Loucy (cell line): ENCODE results near the gene POLR1H.

ENCODE experiments used
- H2AFZ ChIP-seq: fragments of 200-600 bp; sonication (generic); 2 replicates; pipeline ENCODE4 v1.6.0; 2016; ENCODE audit warnings: antibody characterized with exemption, mild to moderate bottlenecking, low read length, moderate library complexity
- H3F3A ChIP-seq: fragments of 200-600 bp; 2 replicates; pipeline ENCODE4 v1.6.0; 2016; ENCODE audit warnings: antibody characterized with exemption, low read depth, mild to moderate bottlenecking
- H3K27me3 ChIP-seq: fragments of 200-600 bp; sonication (generic); 2 replicates; pipeline ENCODE4 v1.6.1; 2014; ENCODE audit warnings: low read length, mild to moderate bottlenecking; ENCODE audit not compliant: insufficient read depth, poor library complexity, severe bottlenecking
- H3K36me3 ChIP-seq: fragments of 200-600 bp; sonication (generic); 2 replicates; pipeline ENCODE4 v1.6.1; 2016; ENCODE audit warnings: low read length; ENCODE audit not compliant: insufficient read depth
- H3K4me1 ChIP-seq: fragments of 200-600 bp; sonication (generic); 2 replicates; pipeline ENCODE4 v1.5.1; 2014; ENCODE audit warnings: low read length, mild to moderate bottlenecking; ENCODE audit not compliant: insufficient read depth, poor library complexity, severe bottlenecking
- H3K4me2 ChIP-seq: fragments of 200-600 bp; sonication (generic); 2 replicates; pipeline ENCODE4 v1.6.0; 2014; ENCODE audit warnings: antibody characterized with exemption, low read length, low read depth, mild to moderate bottlenecking; ENCODE audit not compliant: poor library complexity, severe bottlenecking
- H3K4me3 ChIP-seq: fragments of 200-600 bp; sonication (generic); 2 replicates; pipeline ENCODE4 v1.5.1; 2014; ENCODE audit warnings: low read length, mild to moderate bottlenecking, mixed read lengths; ENCODE audit not compliant: poor library complexity, severe bottlenecking
- H3K79me2 ChIP-seq: fragments of 200-600 bp; sonication (generic); 2 replicates; pipeline ENCODE4 v1.6.1; 2014; ENCODE audit warnings: low read length; ENCODE audit not compliant: insufficient read depth
- H3K9ac ChIP-seq: fragments of 200-600 bp; sonication (generic); 2 replicates; pipeline ENCODE4 v1.6.0; 2014; ENCODE audit warnings: mild to moderate bottlenecking, low read depth, low read length, moderate library complexity; ENCODE audit not compliant: poor library complexity, severe bottlenecking
- H3K9me2 ChIP-seq: fragments of 200-600 bp; sonication (generic); replicated peaks from 2 replicates; pipeline ENCODE4 v1.6.1; 2016; ENCODE audit warnings: low read depth, low read length, mixed read lengths
- H3K9me3 ChIP-seq: fragments of 200-600 bp; sonication (generic); 2 replicates; pipeline ENCODE4 v1.6.1; 2014; ENCODE audit warnings: mild to moderate bottlenecking, antibody characterized with exemption, low read length, low read depth; ENCODE audit not compliant: insufficient read depth
- H4K20me1 ChIP-seq: fragments of 200-600 bp; sonication (generic); 2 replicates; pipeline ENCODE4 v1.6.0; 2014; ENCODE audit warnings: antibody characterized with exemption, low read length, mild to moderate bottlenecking; ENCODE audit not compliant: insufficient read depth, poor library complexity, severe bottlenecking
- EZH2phosphoT487 ChIP-seq: fragments of 200-600 bp; IDR thresholded peaks from 2 replicates; pipeline ENCODE4 v1.6.1; 2018; ENCODE audit warnings: antibody characterized with exemption, mild to moderate bottlenecking, moderate library complexity, borderline replicate concordance
- TF ChIP-seq, protein P1 (sequence below): fragments of 200-600 bp; sonication (generic); conservative IDR thresholded peaks from 2 replicates; pipeline ENCODE4 v1.5.1; 2014; ENCODE audit warnings: mild to moderate bottlenecking, antibody characterized with exemption, low read length

The POLR1H gene

DNA sequence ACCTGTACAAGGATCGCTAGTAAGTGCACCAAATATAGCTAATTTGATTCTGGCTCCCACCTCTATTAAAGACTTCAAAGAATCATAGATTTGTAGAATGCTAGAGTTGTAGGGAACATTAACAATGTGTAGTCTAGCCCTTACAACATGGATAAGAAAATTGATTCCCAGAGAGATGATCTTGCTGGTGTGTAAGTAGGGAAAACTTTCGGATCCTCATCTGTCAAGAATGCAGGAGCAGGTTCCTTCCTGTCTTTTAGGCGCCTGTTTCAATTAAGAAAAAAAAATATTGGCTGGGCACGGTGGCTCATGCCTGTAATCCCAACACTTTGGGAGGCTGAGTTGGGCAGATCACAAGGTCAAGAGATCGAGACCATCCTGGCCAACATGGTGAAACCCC lies 26.8 kb downstream of the POLR1H start:
- TF ChIP-seq EZH2phosphoT487: no peak
- TF ChIP-seq, protein P1, sequence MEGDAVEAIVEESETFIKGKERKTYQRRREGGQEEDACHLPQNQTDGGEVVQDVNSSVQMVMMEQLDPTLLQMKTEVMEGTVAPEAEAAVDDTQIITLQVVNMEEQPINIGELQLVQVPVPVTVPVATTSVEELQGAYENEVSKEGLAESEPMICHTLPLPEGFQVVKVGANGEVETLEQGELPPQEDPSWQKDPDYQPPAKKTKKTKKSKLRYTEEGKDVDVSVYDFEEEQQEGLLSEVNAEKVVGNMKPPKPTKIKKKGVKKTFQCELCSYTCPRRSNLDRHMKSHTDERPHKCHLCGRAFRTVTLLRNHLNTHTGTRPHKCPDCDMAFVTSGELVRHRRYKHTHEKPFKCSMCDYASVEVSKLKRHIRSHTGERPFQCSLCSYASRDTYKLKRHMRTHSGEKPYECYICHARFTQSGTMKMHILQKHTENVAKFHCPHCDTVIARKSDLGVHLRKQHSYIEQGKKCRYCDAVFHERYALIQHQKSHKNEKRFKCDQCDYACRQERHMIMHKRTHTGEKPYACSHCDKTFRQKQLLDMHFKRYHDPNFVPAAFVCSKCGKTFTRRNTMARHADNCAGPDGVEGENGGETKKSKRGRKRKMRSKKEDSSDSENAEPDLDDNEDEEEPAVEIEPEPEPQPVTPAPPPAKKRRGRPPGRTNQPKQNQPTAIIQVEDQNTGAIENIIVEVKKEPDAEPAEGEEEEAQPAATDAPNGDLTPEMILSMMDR: no peak
- Histone ChIP-seq H3K27me3 (no peaks in the 10 kb centered on the region), H3K79me2 (no peaks in the 10 kb centered on the region), H3K4me3 (no peak overlapping the region), H3K36me3 (no peaks in the 10 kb centered on the region), H3F3A (no peaks in the 10 kb centered on the region), H3K4me1 (no peaks in the 10 kb centered on the region), H3K9ac (no peak overlapping the region), H3K4me2 (no peak overlapping the region), H2AFZ (no peak overlapping the region), H3K9me3 (no peaks in the 10 kb centered on the region), H3K9me2 (no peaks in the 10 kb centered on the region), H4K20me1 (no peaks in the 10 kb centered on the region)

DNA sequence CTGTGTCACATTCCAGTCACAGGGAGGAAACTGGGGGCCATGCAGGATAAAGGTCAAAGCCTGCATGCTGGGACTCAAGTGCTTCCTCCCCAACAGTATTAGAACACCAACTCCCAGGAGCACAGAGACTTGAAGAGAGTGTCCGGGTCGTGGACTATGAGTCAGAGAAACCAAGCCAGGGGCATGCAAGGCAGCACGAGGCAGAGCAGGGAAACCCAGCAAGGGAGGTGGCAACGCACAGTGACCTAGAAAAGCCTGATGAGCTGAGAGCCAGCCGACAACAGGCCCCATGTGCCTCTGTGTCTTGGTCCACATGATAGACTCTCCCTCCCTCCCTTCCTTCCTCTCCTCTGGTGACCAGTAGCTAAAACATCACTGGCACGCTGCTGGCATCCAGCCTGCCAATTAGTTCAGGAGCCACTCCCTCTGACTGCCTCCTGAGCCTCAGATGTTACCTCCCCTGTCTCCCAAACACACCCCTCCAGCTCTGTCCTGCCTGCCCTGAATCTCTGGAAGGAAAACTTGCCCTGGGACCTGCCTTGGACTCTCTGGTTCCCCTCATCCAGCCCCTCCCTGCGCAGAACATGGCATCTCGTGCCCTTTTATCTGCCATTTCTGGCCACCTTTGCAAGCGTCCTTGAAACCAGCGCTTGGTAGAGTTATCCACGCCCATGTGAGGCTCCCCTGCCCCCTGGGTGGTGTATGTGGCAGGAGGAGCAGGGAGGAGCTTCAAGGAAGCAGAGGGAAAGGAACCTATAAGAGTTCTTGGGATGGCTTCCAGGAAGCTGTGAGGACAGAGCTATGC lies 30.7 kb downstream of the POLR1H start:
- H3K4me1 ChIP-seq: no peaks in the 10 kb centered on the region
- H3K79me2 ChIP-seq: no peaks in the 10 kb centered on the region
- TF ChIP-seq, protein P1: no peak
- TF ChIP-seq EZH2phosphoT487: no peak
- no peaks in the 10 kb centered on the region for H3K36me3 ChIP-seq
- H3K9me3 ChIP-seq: no peaks in the 10 kb centered on the region
- no peak overlapping the region for H3K9ac ChIP-seq
- H4K20me1 ChIP-seq: no peaks in the 10 kb centered on the region
- H3K27me3 ChIP-seq: no peaks in the 10 kb centered on the region
- H3F3A ChIP-seq: no peaks in the 10 kb centered on the region
- no peak overlapping the region for H2AFZ ChIP-seq
- H3K9me2 ChIP-seq: no peaks in the 10 kb centered on the region
- H3K4me3 ChIP-seq: no peak overlapping the region
- H3K4me2 ChIP-seq: no peak overlapping the region

DNA sequence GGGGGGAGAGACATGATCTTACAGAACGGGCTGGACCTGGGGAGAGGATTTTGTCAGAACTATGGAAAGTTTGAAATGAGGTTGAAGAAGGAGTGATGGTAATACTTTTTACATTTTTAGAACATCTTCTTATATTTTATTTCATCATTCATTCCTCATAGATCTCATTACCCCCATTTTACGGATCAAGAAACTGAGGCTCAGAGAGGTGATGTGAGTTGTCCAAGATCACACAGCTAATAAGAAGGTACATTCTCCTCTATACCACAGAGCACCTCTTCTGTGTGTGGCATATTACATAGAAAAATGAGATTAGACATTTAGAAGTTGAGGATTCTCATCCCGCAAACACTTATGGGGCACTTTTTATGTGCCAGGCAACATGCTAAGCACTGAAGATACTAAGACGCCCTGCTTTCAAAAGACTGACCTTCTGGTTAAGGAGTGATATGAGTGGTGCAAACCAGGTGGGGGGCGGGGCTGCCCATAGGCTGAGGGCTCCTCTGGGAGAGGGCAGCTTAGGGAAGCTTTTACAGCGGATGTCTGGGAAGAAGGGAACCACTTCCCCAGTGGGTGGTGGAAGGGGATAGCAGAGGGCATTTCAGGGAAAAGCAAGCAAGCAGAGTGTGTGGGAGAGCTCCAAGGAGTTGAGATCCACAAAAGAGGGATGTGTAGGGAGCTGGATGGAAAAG lies 31.9 kb downstream of the POLR1H start:
- H3K27me3 ChIP-seq: no peaks in the 10 kb centered on the region
- H3K4me3 ChIP-seq: no peak overlapping the region
- H3K36me3 ChIP-seq: no peaks in the 10 kb centered on the region
- H3K9ac ChIP-seq: no peak overlapping the region
- H3K4me1 ChIP-seq: peaks cover 4% of the 10 kb centered on the region
- TF ChIP-seq, protein P1: no peak
- no peak for TF ChIP-seq EZH2phosphoT487
- H2AFZ ChIP-seq: no peak overlapping the region
- no peaks in the 10 kb centered on the region for H3F3A ChIP-seq
- H3K9me3 ChIP-seq: no peaks in the 10 kb centered on the region
- no peak overlapping the region for H3K4me2 ChIP-seq
- H3K9me2 ChIP-seq: no peaks in the 10 kb centered on the region
- H4K20me1 ChIP-seq: no peaks in the 10 kb centered on the region
- H3K79me2 ChIP-seq: no peaks in the 10 kb centered on the region
